HG03342 (cell line): Measurements from ENCODE around the gene PIK3R5.
A peak's percentile ranks its signal among the peaks of the same experiment; 100 is the strongest.

Experiments
- ATAC-seq: cut with Tn5 transposase; IDR thresholded peaks from one replicate; pipeline ENCODE4 v1.9.1; 2021; ENCODE audit warnings: mild to moderate bottlenecking, moderate library complexity; ENCODE audit not compliant: unreplicated experiment

Gene PIK3R5

GRCh38 chr17:8953156-8953885, 12.2 kb downstream of the PIK3R5 start:
- ATAC-seq, result no peak

- no peak for ATAC-seq
These were observed 13.3 kb downstream of the PIK3R5 start for GRCh38 chr17:8952191-8952590.

GRCh38 chr17:8951206-8951605, 14.3 kb downstream of the PIK3R5 start:
- ATAC-seq, result no peak

- ATAC-seq, result no peak
These were observed 16.3 kb downstream of the PIK3R5 start for GRCh38 chr17:8949061-8949661.

- ATAC-seq, result no peak
These were observed 17.0 kb downstream of the PIK3R5 start for GRCh38 chr17:8948462-8948861.

- no peak for ATAC-seq
These were observed 18.3 kb downstream of the PIK3R5 start for GRCh38 chr17:8947201-8947600.

- no peak for ATAC-seq
These were observed 19.0 kb downstream of the PIK3R5 start for GRCh38 chr17:8946476-8946875.

GRCh38 chr17:8946071-8946470, 19.4 kb downstream of the PIK3R5 start:
- no peak for ATAC-seq

- ATAC-seq, result no peak
These were observed 20.8 kb downstream of the PIK3R5 start for GRCh38 chr17:8944748-8945147.

GRCh38 chr17:8944083-8944482, 21.4 kb downstream of the PIK3R5 start:
- no peak for ATAC-seq

GRCh38 chr17:8941980-8942622, 23.4 kb downstream of the PIK3R5 start:
- no peak for ATAC-seq

GRCh38 chr17:8941520-8941919, 24.0 kb downstream of the PIK3R5 start:
- no peak for ATAC-seq

GRCh38 chr17:8940866-8941471, 24.5 kb downstream of the PIK3R5 start:
- ATAC-seq, result no peak

- ATAC-seq, result no peak
These were observed 25.8 kb downstream of the PIK3R5 start for GRCh38 chr17:8939496-8940334.

- ATAC-seq, result no peak
These were observed 26.6 kb downstream of the PIK3R5 start for GRCh38 chr17:8938933-8939332.

GRCh38 chr17:8935191-8935590, 30.3 kb downstream of the PIK3R5 start:
- peak; percentile 53 for ATAC-seq

GRCh38 chr17:8934346-8934745, 31.2 kb downstream of the PIK3R5 start:
- ATAC-seq, result no peak

GRCh38 chr17:8930649-8931048, 34.9 kb downstream of the PIK3R5 start:
- no peak for ATAC-seq

- no peak for ATAC-seq
These were observed 37.2 kb downstream of the PIK3R5 start for GRCh38 chr17:8928347-8928746.

GRCh38 chr17:8927395-8927794, 38.1 kb downstream of the PIK3R5 start:
- ATAC-seq, result no peak

- no peak for ATAC-seq
These were observed 39.7 kb downstream of the PIK3R5 start for GRCh38 chr17:8925808-8926207.
